Fibroblast of peridontal ligament (primary cell): Measurements from ENCODE around the gene ADM2.
"Not testable (repeated sequence)": the region's sequence is repeated elsewhere in the genome, so short reads cannot be mapped to it uniquely, and the experiment has no call there.

Experiments
- DNase-seq: peaks from one replicate; pipeline ENCODE4 v3.0.0-alpha.2; 2010; ENCODE audit errors: extremely low read depth

Gene ADM2

DNA sequence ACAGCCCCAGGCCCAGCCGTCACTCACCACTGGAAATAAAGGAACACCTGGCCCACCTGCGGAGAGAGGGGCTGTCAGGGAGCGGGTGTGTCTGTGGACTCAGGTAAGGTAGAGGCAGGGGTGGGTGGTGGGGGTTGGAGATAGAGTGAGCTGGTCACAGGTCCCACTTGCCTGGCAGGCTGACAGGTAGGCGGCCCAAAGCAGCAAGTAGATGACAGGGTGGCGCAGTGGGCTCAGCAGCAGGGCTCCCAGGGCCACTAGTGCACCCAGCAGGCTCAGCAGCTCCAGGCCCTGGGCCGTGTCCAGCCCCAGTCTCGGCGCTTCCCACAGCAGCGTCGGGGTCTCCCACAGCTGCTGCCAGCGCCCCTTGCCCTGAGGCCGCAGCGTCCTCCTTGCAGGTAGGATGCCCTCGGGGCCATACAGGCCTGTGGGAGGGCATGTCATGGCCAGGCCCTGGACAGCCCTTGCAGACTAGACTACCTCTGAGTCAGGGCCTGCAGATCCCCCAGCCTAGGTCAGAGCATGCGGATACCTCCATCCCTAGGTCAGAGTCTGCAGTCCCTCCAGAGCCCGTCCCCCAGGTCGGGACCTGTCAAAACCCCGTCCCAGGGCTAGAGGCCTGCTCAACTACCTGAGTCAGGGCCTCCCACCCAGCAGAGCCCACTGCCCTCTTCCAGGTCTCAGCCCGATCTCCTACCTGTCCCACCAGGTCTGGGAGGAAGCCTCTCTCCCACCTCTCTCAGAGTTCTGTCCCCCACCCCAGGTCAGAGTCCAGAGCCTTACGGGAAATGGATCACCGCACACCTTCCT lies 25.5 kb downstream of the ADM2 start:
- no peak for DNase-seq

DNA sequence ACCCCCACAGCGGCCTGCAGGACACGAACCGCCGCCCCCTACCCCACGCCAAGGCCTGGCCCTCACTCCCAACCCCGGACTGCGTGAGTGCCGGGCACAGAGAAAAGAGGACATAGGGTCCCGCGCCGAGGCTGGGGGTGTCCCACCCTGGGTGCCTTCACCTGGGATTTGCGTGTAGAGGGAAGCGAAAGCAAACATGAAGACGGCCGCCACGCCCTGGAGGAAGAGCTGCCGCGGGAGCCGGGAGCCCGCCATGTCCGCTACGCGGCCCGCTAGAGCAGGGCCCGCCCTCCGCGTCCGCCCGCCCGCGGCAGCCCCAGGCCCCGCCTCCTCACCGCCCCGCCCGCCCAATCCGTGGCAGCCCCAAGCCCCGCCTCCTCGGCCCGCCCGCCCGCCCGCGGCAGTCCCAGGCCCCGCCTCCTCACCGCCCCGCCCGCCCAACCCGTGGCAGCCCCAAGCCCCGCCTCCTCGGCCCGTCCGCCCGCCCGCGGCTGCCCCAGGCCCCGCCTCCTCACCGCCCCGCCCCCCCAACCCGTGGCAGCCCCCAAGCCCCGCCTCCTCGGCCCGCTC lies 26.2 kb downstream of the ADM2 start, which contains the start of gene LMF2:
TSS of gene LMF2 (minus strand) at position 282 of the 570 bp plus-strand sequence. CDS start at position 255, 27 bp downstream.
- DNase-seq, result no peak

DNA sequence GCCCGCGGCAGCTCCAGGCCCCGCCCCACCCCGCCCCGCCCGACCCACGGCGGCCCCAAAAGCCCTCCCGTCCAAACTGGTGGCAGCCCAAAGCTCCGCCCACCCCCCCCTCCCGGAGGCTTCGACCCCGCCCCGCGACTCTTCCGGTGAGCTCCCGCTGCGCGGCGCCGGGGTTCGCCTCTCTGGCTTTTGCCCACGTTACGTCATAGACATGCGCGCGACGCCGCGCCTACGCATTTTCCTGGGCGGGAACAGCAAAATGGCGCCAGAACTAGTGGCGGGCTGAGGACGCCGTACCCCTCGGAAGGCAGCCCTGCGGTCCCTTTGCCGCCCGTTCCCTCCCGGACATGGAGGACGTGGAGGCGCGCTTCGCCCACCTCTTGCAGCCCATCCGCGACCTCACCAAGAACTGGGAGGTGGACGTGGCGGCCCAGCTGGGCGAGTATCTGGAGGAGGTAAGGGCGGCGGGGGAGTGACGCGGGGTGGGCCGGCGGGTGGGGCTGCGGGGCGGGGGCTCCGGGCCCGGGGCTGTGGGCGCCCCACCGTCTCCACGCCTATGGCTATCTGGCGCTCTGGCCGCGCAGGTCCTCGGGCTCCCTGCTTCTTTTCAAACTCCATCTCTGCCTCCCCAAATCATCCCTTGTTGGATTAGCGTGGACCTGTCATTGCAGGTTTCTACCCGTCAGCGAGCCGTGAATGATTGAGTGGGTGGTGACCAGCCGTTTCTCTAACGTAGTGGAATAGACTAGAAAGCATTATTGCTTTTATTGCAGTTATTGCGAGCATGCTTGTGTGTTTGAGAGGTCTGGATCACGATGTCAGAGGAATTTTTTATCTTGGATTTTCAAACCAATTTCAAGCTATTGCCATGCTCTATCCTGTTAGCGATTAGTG lies 26.9 kb downstream of the ADM2 start, which contains the start of gene NCAPH2:
TSS of gene NCAPH2 (plus strand) at position 234 of the 894 bp plus-strand sequence. CDS start at position 348, 114 bp downstream.
- peak; percentile 95 for DNase-seq

GRCh38 chr22:50508897-50509296 lies 27.6 kb downstream of the ADM2 start:
- DNase-seq, result no peak

DNA sequence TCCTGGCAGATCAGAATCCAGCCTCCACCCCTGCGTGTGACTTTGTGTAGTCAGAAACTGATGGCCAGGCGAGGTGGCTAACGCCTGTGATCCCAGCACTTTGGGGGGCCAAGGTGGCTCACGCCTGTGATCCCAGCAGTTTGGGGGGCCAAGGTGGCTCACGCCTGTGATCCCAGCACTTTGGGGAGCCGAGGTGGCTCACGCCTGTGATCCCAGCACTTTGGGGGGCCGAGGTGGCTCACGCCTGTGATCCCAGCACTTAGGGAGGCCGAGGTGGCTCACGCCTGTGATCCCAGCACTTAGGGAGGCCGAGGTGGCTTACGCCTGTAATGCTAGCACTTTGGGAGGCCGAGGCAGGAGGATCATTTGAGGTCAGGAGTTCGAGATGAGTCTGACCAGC lies 31.8 kb downstream of the ADM2 start:
- no peak for DNase-seq

- no peak for DNase-seq
Observed at GRCh38 chr22:50516068-50516467, 34.7 kb downstream of the ADM2 start.

GRCh38 chr22:50516891-50517290 lies 35.5 kb downstream of the ADM2 start:
- DNase-seq, result no peak

- no peak for DNase-seq
Observed at GRCh38 chr22:50517495-50518260, 36.3 kb downstream of the ADM2 start.

DNA sequence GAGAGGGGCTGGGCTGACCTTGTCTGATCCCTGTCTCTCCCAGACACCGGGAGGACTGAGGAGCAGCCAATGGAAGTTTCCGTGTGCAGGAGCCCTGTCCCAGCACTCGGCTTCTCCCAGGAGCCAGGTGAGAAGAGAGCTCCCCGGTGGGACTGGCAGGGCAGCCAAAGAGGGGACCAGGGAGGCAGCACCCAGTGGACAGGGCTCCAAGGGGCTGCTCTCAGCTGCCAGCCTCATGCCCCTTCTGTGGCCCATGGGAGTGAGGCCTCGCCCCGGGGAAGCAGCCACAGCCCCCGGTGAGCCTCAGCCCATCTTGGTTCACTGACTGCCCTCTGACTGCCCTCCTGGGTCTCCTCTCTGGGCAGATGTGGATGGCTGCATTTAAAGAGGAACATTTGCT lies 37.3 kb downstream of the ADM2 start:
- no peak for DNase-seq

- no peak for DNase-seq
Observed at GRCh38 chr22:50519151-50519550, 37.8 kb downstream of the ADM2 start.

- DNase-seq, result not testable (repeated sequence)
Observed at GRCh38 chr22:50520184-50520583, 38.8 kb downstream of the ADM2 start.

GRCh38 chr22:50520826-50521453 lies 39.6 kb downstream of the ADM2 start:
- no peak for DNase-seq

DNA sequence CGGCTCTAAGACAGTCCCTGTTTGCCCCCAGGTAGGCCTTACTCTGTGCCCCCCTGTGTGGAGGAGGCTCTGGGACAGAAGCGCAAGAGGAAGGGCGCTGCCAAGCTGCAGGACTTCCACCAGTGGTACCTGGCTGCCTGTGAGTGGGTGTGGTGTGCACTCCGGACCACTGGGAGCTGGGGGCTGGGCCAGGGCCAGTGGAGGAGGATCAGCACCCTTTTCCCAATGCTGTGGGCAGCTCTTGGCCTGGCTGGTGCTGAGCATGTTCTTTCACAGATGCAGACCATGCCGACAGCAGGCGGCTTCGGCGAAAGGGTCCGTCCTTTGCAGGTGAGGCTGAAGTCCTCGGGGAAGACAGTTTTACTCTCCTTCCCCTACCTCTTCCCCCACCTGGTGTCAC lies 40.4 kb downstream of the ADM2 start:
- DNase-seq, result no peak

GRCh38 chr22:50522208-50522805 lies 41.0 kb downstream of the ADM2 start:
- DNase-seq, result no peak

DNA sequence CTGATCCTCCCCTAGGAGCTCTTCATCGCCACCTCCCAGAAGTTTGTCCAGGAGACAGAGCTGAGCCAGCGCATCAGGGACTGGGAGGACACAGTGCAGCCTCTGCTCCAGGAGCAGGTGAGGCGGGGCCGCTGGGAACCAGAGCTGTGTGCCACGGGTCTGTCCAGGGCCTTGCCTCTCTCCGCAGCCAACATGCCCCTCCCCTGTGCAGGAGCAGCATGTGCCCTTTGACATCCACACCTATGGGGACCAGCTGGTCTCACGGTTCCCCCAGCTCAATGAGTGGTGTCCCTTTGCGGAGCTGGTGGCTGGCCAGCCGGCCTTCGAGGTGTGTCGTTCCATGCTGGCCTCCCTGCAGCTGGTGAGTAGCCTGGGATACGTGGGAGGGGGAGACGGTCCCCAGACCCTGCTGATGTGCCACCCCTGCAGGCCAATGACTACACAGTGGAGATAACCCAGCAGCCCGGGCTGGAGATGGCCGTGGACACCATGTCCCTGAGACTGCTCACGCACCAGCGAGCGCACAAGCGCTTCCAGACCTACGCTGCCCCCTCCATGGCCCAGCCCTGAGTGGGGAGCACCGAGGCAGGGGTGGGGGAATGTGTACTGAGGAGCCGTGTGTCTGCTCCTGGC lies 41.6 kb downstream of the ADM2 start:
- DNase-seq, result no peak

GRCh38 chr22:50523458-50523805 lies 42.1 kb downstream of the ADM2 start:
- DNase-seq, result no peak

DNA sequence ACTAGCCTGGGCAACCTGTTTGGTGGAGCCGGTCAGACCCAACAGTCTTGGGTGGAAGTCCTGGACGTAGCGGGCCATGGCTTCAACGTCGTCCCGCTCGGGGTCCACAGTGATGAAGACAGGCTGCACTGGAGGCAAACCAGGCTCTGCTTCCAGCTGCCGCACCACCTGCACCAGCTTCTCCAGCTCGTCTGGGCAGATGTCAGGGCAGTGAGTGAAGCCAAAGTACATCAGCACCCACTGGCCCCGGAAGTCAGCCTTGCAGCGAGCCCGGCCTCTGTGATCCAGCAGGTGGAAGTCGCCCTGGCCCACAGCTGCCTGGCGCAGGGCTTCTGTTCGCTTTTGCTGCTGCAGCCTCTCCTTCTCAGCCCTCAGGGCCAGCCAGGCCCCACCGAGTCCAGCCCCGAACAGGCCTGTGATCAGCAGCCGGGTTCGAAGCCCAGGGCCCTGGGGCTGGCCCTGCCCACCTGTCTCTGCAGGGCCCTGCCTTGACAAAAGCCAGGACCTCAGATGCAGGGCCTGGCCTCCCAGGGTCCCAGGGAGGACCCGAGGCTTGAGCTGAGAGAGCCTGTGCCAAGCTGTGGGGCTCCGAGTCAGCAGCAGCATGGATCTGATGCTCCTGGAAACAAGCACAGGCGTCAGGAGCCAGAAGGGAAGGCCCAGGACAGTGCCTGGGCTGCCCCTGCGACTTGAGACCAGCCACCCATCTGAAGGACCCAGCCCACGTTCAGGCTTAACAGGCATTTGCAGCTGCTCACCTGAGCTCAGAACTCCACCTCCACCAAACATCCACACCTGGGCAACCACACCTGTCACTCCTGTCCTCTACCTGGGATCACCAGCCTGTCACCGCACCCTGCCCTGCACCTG lies 42.7 kb downstream of the ADM2 start:
- DNase-seq, result no peak

- DNase-seq, result no peak
Observed at GRCh38 chr22:50524676-50525103, 43.3 kb downstream of the ADM2 start.
